ENCODE data around the gene MIEN1.
A peak's percentile ranks its signal among the peaks of the same experiment; 100 is the strongest.
"Not testable (repeated sequence)": the region's sequence is repeated elsewhere in the genome, so short reads cannot be mapped to it uniquely, and the experiment has no call there.

The MIEN1 gene

GRCh38 chr17:39755554-39756379, 25.4 kb upstream of the MIEN1 start:
- DNase-seq = peak; percentile 67

DNA sequence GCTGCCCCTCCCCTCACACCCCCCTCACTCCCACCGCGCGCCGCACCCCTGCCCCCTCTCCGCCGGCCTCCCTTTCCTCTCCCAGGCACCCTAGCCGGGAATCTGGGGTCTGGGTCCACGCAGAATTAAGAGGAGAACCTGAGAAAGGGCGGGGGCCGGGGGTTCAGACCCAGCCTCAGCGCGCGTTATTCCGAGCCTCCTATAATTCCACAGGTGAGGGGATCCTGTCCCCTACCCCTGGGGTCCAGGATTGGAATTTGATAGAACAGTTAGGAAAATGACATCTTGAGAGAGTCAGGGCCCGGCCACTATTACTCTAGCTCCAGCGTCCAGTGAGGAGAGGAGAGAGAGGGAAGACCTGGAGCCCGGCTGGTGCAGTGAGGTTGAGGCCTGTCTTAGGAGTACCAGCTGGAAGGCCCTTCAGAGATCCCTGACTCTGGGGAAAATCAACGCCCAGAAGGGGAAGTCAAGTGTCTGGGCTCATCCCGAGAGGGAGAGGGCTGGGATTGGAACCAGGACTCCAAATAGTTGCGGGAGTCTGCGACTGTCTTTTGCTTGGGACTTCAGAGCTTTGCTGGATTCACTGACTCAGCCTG, 24.7 kb upstream of the MIEN1 start:
- no peak for DNase-seq

GRCh38 chr17:39754161-39754957, 24.0 kb upstream of the MIEN1 start:
- DNase-seq = peak; percentile 96

DNA sequence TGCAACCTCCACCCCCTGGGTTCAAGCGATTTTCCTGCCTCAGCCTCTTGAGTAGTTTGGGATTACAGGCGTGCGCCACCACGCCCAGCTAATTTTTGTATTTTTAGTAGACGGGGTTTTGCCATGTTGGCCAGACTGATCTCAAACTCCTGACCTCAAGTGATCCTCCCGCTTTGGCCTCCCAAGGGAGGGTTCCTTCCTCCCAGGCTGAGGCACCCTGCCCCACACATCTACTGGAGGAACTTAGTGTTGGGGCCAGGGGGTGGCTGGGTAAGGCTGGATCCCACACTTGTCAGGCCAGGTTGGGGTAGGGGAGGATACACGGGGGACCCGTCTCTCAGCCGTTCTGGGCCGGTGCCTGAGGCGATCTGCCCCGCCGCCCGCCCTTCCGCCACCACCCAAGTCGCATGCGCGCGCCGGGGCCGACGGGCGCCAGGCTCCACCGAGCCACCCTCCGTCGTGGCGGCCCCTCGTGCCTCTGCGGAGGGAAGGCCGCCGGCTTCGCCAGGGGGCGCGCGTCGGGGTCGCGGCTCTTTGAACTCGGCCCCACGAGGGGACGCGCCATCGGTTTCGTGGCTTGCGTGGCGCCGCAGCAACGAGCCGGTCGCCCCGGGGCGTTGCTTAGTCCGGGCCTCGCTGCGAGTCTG, 23.3 kb upstream of the MIEN1 start:
- no peak for DNase-seq

DNA sequence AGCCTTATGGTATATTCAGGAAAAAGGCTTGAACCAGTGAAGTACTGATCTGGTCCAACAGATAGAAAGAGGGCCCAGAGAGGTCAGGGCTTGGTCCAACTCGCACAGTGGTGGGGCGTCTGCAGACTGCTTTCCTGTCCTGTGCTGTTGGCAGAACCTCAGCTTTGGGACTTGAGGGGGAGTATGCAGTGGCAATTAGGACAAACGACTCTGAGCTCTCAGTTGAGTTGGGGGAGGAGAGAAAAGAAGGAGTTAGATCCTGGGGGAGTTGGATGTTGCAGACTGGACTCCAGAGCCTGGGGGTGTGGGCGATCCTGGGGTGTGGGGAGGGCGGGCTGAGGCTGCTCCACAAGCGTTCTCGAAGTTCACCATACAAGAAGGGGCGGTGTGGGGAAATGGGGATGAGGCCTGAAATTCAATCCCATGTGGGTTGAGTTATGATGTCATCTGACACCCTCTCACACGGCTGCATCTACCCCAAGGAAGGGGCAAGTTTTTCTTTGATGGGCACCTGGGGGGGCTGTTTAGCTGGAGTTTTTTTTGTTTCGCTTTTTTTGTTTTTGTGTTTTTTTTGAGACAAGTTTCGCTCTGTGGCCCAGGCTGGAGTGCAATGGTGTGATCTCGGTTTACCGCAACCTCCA, 22.0 kb upstream of the MIEN1 start:
- DNase-seq = no peak

DNA sequence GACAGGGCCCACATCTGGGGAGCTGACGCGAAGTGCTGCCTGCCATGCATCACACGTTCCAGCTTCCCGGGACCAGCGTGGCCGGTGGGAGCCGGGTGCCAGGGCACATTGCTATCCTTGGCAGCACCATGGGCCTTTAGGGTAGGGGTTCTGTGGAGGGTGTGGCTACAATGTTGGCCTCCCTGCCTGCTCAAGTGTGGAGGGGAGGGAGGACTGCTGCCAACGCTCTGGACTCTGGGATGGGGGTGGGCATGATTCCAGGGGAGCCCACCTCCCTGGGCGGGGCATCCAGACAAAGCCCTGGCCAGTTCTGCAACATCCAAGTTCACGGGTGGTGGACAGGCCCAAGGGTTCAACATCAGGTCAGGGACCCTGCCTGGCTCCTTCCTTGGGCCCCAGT, 21.3 kb upstream of the MIEN1 start:
- peak; percentile 39 for DNase-seq

DNA sequence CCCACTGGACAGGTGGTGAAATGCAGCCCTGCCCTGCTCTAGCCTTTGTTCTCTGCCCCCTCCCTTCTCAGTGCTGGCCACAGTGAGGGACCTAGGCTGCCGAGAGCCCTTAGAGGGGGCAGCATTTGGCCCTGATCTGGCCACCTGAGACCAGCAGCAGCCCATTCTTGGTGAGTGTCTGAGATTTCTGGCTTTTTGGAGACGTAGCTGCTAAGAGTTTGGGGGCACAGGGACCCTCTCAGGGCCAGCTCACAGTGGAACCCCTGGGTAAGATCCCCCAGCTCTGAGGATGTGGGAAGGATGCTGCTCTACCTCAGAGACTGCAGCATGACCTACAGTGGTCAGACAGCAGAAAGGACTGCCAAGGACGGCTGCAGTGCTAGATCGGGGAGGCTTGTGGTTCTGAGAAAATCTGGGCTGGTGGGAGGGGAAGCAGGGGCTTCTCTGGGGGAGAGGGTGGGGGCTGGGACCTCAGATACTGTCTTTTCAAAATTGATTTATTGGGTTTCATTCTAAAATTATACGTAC, 20.7 kb upstream of the MIEN1 start:
- no peak for DNase-seq

DNA sequence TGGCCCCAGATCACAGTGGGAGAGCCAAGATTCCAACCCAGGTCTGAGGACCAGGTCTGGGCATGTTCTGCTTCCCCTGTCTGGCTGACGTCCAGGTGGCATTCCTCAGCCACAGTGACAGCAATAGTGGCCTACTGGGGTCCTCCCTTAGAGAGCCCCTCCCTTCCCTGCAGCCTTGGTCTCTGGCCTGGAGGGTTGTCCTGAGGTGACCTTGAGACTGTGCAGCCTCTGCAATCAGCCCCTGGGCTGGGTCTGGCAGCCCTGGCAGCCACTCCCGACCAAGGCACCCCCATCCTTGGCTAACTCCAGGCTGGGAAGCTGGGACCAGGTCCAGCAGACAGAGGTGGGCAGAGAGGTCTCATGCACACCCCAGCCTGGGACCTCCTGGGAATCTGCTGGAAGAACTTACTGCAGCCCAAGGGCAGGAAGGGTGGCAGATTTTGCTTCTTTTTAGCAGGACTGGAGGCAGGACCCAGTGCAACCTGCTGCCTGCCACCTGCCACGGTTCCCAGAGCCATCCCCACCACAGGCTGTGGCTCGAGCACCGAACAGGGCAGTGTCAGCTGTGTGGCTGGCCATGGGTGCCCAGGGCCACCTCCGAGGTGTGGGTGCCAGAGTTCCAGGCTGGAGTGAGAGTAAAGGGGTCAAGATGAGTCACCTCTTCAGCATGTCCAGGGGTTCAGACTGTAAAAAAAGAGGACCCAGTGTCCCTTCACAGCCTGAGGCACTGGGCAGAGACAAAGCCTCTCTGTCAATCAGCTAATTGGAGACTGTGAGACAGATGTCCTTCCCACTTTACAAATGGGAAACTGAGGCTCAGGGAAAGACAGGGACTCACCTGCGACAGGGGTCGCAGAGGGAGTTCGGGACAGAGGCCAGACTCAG, 20.0 kb upstream of the MIEN1 start:
- no peak for DNase-seq

DNA sequence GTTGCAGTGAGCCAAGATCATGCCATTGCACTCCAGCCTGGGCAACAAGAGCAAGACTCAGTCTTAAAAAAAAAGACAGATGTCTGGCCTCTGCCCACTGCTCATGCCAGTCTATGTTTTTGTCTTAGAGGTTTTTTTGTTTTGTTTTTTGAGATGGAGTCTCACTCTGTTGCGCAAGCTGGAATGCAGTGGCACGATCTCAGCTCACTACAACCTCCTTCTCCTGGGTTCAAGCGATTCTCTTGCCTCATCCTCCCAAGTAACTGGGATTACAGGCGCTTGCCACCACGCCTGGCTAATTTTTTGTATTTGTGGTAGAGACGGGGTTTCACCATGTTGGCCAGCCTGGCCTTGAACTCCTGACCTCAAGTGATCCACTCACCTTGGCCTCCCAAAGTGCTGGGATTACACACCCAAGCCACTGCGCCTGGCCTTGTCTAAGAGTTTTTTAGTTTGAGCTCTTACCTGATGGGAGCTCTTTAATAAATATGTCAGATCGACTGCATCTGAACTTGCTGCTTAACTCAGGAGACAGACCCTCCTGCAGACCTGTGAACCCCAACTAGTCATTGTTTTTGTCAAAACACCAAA, 18.2 kb upstream of the MIEN1 start:
- not testable (repeated sequence) for DNase-seq

GRCh38 chr17:39747745-39748144, 17.4 kb upstream of the MIEN1 start:
- no peak for DNase-seq

DNA sequence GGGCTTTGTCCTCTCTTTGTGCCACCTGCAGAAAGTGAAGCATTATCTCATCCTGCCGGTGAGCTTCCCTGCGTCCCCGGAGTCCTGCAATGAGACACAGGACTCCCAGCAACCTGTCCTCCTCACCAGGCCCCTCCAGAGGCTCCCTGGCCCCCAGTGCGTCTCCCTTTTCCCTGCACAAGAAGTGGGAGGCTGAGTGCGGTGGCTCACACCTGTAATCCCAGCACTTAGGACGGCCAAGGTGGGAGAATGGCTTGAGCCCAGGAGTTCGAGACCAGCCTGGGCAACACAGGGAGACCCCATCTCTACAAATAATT, 15.8 kb upstream of the MIEN1 start:
- DNase-seq = no peak

GRCh38 chr17:39745335-39746144, 15.2 kb upstream of the MIEN1 start:
- DNase-seq = no peak

DNA sequence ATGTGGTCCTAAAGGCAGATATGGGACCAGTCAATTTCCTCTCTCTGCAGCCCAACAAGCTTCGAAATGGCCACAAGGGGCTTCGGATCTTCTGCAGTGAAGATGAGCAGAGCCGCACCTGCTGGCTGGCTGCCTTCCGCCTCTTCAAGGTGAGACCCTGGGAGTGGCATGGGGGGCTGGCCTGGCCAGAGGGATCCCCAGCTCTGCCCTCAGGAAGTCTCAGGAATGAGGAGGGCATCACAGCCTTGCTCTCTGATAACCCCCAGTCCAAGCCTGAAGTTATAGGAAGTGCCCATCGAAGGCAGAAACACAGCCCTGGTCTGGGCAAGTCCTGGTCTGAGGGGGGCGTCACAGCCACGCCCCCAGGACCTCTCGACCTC, 14.5 kb upstream of the MIEN1 start:
- no peak for DNase-seq

GRCh38 chr17:39744075-39744835, 13.9 kb upstream of the MIEN1 start:
- no peak for DNase-seq

DNA sequence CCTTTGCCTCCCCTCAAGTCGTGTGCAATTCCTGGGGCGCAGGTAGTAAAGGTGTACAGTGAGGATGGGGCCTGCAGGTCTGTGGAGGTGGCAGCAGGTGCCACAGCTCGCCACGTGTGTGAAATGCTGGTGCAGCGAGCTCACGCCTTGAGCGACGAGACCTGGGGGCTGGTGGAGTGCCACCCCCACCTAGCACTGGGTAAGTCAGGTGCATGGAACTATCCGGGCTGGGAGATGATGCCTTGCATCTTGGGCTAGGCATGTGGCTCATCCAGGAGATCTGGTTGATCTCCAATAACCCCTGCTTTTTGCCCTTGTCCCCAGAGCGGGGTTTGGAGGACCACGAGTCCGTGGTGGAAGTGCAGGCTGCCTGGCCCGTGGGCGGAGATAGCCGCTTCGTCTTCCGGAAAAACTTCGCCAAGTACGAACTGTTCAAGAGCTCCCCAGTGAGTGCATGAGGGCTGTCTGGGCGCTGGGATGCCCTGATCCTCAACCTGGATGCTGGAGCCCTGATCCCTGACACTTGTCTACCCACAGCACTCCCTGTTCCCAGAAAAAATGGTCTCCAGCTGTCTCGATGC, 12.6 kb upstream of the MIEN1 start:
- no peak for DNase-seq

GRCh38 chr17:39742126-39742855, 12.0 kb upstream of the MIEN1 start:
- no peak for DNase-seq

DNA sequence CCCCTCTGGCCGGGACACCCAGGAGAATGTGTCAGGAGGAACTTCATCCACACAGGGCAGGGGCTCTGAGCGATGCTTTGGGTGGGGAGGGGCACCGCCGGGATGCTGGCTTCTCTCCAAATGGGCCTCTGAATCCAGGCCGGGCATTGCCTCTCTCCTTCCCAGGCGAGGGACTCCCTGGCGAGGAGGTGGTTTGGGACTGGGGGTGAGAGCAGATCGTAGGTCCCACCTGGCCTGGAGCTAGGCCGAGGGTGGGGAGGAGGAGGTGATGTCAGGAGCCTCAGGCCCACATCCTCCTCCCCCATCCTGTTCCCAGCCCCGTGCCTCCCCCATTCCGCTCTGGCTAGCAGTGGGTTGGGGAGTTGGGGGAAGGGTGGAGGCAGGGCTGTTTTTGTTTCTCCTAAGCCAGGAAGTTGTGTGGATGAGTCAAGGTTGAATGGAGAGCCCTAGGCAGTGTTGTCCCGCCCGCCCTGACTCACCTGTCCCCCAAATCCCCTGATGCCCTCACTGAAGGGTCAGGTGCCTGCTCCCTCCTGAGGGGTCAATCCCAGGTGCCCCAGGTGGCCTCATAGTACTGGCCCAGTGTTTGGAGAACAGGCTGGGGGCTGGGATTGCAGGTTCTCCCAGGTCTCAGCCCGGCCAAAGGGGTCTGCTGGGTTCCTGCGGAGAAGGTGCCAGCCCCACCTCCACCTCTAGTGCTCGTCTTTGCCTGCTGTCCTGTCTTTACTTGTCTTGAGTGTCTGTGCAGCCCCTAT, 10.2 kb upstream of the MIEN1 start:
- DNase-seq = no peak

GRCh38 chr17:39739885-39740356, 9.6 kb upstream of the MIEN1 start:
- no peak for DNase-seq
